Activated CD8-positive, alpha-beta T cell treated with anti-CD3 and anti-CD28 coated beads for 36 hours (primary cell): ENCODE measurements around the gene MT1B. TPM values are rescaled to one million over a fixed set of nuclear protein-coding genes. Genes with fewer than 3 reads are reported as not detected.

ENCODE experiments used
- ATAC-seq: fragments of 200-7000 bp; cut with Tn5 transposase; one replicate; pipeline ENCODE4 v1.10.0; 2021; ENCODE audit warnings: mild to moderate bottlenecking, moderate library complexity
- CTCF ChIA-PET: fragments of 350-600 bp; sonication (Branson Sonifier 250); formaldehyde crosslinking; loops from one replicate; lab custom pipeline; 2021; ENCODE audit warnings: antibody characterized with exemption; lab: Charles Lee
- POLR2A ChIA-PET: fragments of 350-600 bp; sonication (Branson Sonifier 250); formaldehyde crosslinking; loops from one replicate; lab custom pipeline; 2021; ENCODE audit warnings: antibody characterized with exemption; lab: Charles Lee
- DNase-seq: peaks from one replicate; pipeline ENCODE4 v3.0.0-alpha.2; 2020
- H3K27ac Mint-ChIP-seq: one replicate; pipeline ENCODE4 v1.8.0; 2021; ENCODE audit warnings: mild to moderate bottlenecking, mixed read lengths
- H3K27me3 Mint-ChIP-seq: one replicate; pipeline ENCODE4 v1.8.0; 2021; ENCODE audit warnings: mixed read lengths
- H3K36me3 Mint-ChIP-seq: one replicate; pipeline ENCODE4 v1.8.0; 2021; ENCODE audit warnings: low read depth, mixed read lengths
- H3K4me1 Mint-ChIP-seq: one replicate; pipeline ENCODE4 v1.8.0; 2021; ENCODE audit warnings: low read depth, mixed read lengths
- H3K4me3 Mint-ChIP-seq: one replicate; pipeline ENCODE4 v1.8.0; 2021; ENCODE audit warnings: mild to moderate bottlenecking, moderate library complexity, mixed read lengths
- H3K9me3 Mint-ChIP-seq: one replicate; pipeline ENCODE4 v1.8.0; 2021; ENCODE audit warnings: mixed read lengths
- CTCF ChIP-seq: fragments of 200-600 bp; IDR thresholded peaks from one replicate; pipeline ENCODE4 v1.8.0; 2022; ENCODE audit warnings: antibody characterized with exemption, mild to moderate bottlenecking
- intact Hi-C: fragments of 100-400 bp; cut with micrococcal nuclease; formaldehyde crosslinking; loops from one replicate; pipeline ENCODE4 v1.10.0; 2022
- total RNA-seq, 2 experiments: library from RNA; stranded (reverse); gene quantifications; one replicate each; pipeline ENCODE4 v1.2.3, GENCODE V29; 2021

Gene MT1B
- total RNA-seq, 2 experiments from 2014 or later = not detected

- H3K9me3 Mint-ChIP-seq = no peaks in the 10 kb centered on the region
- ATAC-seq (no peak), DNase-seq (no peak)
- intact Hi-C loops = no loop called here
- no peak for TF ChIP-seq CTCF
- ChIA-PET CTCF (interaction anchor here (0.9 to 5.6 kb wide), 3 partner anchors 13 to 121 kb away, joined by 3 to 30 read pairs (median 3); no protein-coding TSS in a partner anchor), POLR2A (interaction anchor here (0.9 to 1.3 kb wide), 2 partner anchors 15 to 270 kb away, joined by 3 to 4 read pairs; partner anchors contain the start of gene MT1X)
- no peaks in the 10 kb centered on the region for H3K36me3 Mint-ChIP-seq
- no peaks in the 10 kb centered on the region for H3K27me3 Mint-ChIP-seq
- no peak overlapping the region for H3K4me3 Mint-ChIP-seq
- H3K27ac Mint-ChIP-seq = no peak overlapping the region
- peaks cover 11% of the 10 kb centered on the region for H3K4me1 Mint-ChIP-seq
These were observed 45.9 kb downstream of the MT1B start for GRCh38 chr16:56697456-56698155.

- intact Hi-C loops = no loop called here
- H3K4me3 Mint-ChIP-seq = no peak overlapping the region
- ATAC-seq = no peak
- no peak overlapping the region for H3K27ac Mint-ChIP-seq
- no peaks in the 10 kb centered on the region for H3K36me3 Mint-ChIP-seq
- no peaks in the 10 kb centered on the region for H3K27me3 Mint-ChIP-seq
- TF ChIP-seq CTCF = no peak
- ChIA-PET POLR2A (interaction anchor here (1.3 kb wide), 1 partner anchor 24 kb away, joined by 5 read pairs; no protein-coding TSS in a partner anchor), CTCF (interaction anchor here (0.9 to 5.2 kb wide), 5 partner anchors 27 to 193 kb away, joined by 3 to 130 read pairs (median 27); no protein-coding TSS in a partner anchor)
- H3K9me3 Mint-ChIP-seq = no peaks in the 10 kb centered on the region
- DNase-seq = no peak
- peaks cover 12% of the 10 kb centered on the region for H3K4me1 Mint-ChIP-seq
These were observed 48.5 kb downstream of the MT1B start for GRCh38 chr16:56700195-56700594.

DNA sequence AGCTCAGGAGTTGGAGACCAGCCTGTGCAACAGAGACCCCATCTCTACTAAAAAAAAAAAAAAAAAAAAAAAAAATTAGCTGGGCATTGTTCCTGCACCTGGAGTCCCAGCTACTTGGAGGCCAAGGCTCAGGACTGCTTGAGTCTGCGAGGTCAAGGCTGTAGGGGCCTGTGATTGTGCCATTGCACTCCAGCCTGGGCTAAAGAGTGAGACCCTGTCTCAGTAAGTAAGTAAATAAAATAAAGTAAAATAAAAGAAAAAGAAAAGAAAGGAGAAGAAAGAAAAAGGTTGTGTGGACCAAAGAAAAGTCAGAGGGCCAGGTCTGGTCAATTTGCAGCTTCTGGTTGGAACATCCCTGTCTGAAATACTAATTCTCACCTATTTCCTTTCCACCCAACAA, 48.9 kb downstream of the MT1B start:
- no peak for TF ChIP-seq CTCF
- ATAC-seq = no peak
- DNase-seq = no peak
- H3K27me3 Mint-ChIP-seq = no peaks in the 10 kb centered on the region
- intact Hi-C loops = no loop called here
- no peak overlapping the region for H3K27ac Mint-ChIP-seq
- H3K36me3 Mint-ChIP-seq = no peaks in the 10 kb centered on the region
- ChIA-PET POLR2A (interaction anchor here (1.0 to 1.3 kb wide), 2 partner anchors 16 to 24 kb away, joined by 4 to 5 read pairs; no protein-coding TSS in a partner anchor), CTCF (interaction anchor here (0.9 to 5.2 kb wide), 10 partner anchors 18 to 194 kb away, joined by 3 to 130 read pairs (median 16); partner anchors contain the start of gene MT1X)
- no peaks in the 10 kb centered on the region for H3K9me3 Mint-ChIP-seq
- H3K4me3 Mint-ChIP-seq = no peak overlapping the region
- H3K4me1 Mint-ChIP-seq = peaks cover 16% of the 10 kb centered on the region

DNA sequence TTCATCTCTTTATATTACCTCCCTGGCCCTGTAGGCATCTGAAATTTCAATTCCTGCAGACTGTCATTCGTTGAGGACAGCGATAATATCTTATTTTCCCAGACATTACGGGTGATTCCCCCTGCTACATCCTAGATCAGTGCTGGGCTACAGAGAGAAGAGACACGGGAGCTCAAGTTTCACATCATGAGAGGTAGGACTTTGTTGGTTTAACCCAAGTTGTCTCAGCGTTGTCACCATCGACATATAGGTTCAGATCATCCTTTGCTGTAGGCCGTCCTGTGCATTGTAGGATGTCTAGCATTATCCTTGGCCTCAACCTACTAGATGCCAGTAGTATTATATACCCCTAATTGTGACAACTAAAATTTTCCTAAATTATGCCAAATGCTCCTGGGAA, 49.8 kb downstream of the MT1B start:
- H3K36me3 Mint-ChIP-seq = no peaks in the 10 kb centered on the region
- H3K27me3 Mint-ChIP-seq = no peaks in the 10 kb centered on the region
- peaks cover 22% of the 10 kb centered on the region for H3K4me1 Mint-ChIP-seq
- POLR2A ChIA-PET = interaction anchor here (0.8 to 1.3 kb wide), 7 partner anchors 16 to 125 kb away, joined by 3 to 7 read pairs (median 3); partner anchors contain the start of genes MT1G and MT2A
- TF ChIP-seq CTCF = no peak
- no peak for ATAC-seq
- H3K9me3 Mint-ChIP-seq = no peaks in the 10 kb centered on the region
- DNase-seq = no peak
- H3K27ac Mint-ChIP-seq = peak overlapping the region; percentile 34
- intact Hi-C loops = no loop called here
- CTCF ChIA-PET = interaction anchor here (0.6 to 5.2 kb wide), 54 partner anchors 8 to 204 kb away, joined by 3 to 130 read pairs (median 6); partner anchors contain the start of genes BBS2, MT1E, MT1G and MT1H
- H3K4me3 Mint-ChIP-seq = no peak overlapping the region

Other genes starting within 250 kb of the MT1B start
- gene AMFR, start 226.3 kb upstream of the MT1B start, total RNA-seq = 10 to 100 TPM; 35.9 to 41.6 TPM
- gene NUDT21, start 200.6 kb upstream of the MT1B start, total RNA-seq = 100 to 1,000 TPM; 296 to 306 TPM
- 10 to 100 TPM; 51.0 to 59.2 TPM for gene OGFOD1, start 200.3 kb upstream of the MT1B start, total RNA-seq
- gene BBS2, start 131.9 kb upstream of the MT1B start, total RNA-seq = 10 to 100 TPM; 16.1 to 17.6 TPM
- gene MT4, start 86.8 kb upstream of the MT1B start, total RNA-seq = not detected
- 10 to 100 TPM; 30.7 to 33.6 TPM for gene MT3, start 62.4 kb upstream of the MT1B start, total RNA-seq
- gene MT2A, start 43.3 kb upstream of the MT1B start, total RNA-seq = 100 to 1,000 TPM; 141 to 144 TPM
- 10 to 100 TPM; 22.1 to 23.3 TPM for gene MT1E, start 26.1 kb upstream of the MT1B start, total RNA-seq
- gene MT1M, start 19.2 kb upstream of the MT1B start, total RNA-seq = not detected
- gene MT1A, start 13.2 kb upstream of the MT1B start, total RNA-seq = not detected
- gene MT1F, start 6.1 kb downstream of the MT1B start, total RNA-seq = 1 to 10 TPM; 7.7 to 9.0 TPM
- gene MT1G, start 16.2 kb downstream of the MT1B start, total RNA-seq = 10 to 100 TPM; 35.9 to 39.0 TPM
- gene MT1H, start 17.9 kb downstream of the MT1B start, total RNA-seq = 1 to 10 TPM; 2.3 to 2.7 TPM
- 10 to 100 TPM; 52.5 to 54.2 TPM for gene MT1X, start 30.6 kb downstream of the MT1B start, total RNA-seq
- 100 to 1,000 TPM; 171 to 191 TPM for gene NUP93, start 78.2 kb downstream of the MT1B start, total RNA-seq
- not detected for gene SLC12A3, start 213.3 kb downstream of the MT1B start, total RNA-seq